HG03066 (cell line): ENCODE data around the gene ZNF597.
A peak's percentile ranks its signal among the peaks of the same experiment; 100 is the strongest.

Source experiments
- ATAC-seq: cut with Tn5 transposase; IDR thresholded peaks from one replicate; pipeline ENCODE4 v1.9.1; 2021; ENCODE audit warnings: low read depth; ENCODE audit not compliant: unreplicated experiment

Gene ZNF597

DNA sequence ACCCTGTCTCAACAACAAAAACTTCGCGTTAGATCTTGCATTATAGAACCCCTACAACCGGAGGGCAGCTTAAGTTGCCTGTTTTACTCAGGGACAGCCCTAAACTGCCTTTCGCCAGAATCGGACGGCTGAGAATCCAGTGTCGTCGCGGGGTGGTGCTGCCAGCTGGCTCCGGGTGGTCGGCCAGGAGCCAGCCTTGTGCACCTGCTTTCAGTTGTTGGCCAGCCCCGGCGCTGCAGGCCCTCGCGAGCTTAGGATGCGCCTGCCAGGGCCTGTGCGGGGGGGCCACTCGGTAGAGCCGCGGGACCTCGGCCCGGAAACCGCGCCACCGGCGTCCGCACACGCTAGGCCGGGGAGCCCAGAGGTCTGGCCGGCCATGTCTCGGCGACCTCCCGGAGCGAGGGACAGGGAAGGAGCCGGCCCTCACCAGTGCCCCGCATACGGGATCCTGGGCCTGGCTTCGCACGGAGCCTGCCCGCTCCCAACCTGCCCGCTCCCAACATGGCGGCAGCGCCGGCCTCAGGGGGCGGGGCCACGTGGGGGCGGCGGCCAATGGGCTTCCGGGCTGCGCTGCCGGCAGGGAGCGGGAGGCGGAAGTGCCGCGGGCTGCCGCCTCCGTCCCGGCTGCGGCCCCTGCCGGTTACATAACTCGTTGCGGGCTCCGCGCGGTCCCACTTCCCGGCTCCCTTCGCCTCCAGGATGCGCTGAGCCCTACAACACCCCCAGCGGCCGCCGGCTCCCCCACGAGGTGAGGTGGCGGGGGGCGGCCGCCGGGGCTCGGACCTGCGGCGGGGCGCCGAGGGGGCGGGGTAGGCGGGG, 14.3 kb upstream of the ZNF597 start:
- peak; percentile 60 for ATAC-seq

DNA sequence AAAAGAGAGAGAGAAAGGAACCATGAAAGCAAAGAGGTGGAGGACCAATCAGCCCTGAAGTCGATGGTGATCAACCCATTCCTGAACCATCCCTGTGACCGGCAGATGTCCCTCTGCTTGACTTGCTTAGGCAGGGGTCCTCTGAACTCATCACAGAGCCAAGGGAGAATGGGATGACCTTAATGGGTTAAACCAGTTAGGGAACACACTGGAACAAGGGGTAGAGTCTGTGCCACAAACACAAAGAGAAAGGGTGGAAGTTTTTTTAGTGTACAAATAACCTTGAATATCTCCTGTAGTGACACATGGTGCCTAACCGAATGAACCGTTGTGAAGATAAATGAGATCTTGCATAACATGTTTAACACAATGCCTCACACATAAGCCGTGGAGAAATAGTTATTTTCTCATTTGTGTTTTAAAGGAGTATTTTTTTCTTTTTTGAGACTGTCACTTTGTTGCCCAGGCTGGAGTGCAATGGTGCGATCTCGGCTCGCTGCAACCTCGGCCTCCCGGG, 11.4 kb upstream of the ZNF597 start:
- no peak for ATAC-seq

DNA sequence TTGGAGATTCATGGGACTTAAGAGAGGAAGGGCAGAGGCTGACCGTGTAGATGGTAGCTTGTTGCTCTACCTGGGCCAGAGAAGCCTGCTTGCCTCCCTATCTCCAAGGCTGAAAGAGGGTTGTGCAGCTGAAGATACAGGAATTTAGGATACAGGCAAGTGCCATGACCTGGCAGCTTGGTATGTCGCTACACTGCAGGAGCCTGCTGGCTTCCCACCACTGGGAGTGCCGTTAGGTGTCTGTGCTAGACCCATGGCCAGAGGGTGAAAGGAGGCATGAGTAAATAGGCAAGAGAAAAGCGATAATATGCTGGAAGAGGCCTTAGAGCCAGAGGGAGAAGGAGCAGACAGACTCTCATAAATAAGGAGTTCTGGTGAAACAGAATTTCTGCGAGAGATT, 10.8 kb upstream of the ZNF597 start:
- no peak for ATAC-seq

DNA sequence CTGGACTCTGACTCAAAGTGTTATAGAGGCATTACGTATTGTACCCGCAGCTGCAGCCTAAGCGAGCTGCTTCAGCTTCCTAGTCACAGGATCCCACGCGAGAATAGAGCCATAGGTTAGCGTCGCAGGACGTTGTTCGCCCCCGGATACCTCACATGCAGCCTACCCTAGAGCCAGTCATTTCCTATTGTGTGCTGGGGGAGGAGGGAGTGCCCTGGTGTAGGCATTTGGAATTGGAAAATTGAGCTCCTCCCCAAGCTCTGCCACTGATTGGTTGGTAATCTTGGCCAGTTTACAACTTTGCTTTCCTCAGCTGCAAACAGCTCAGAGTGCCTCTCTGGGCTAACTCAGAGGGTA, 706 bp upstream of the ZNF597 start:
- peak; percentile 19 for ATAC-seq

DNA sequence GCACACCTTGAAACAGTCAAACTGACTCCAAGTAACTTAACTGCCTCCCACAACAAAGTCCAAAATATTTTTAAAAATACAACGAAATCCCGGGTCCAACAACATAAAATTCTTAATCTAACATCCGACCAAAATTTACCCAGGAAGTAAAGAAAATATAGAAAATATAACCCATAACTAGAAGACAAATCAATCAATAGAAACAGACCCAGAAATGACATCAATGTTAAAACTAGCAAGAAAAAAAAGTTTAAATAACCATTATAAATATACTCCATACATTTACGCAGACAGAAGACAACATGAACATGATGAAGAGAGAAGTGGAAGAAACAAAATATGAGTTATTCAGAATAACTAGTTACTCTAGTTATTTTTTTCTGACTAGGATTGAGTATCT, 3.7 kb downstream of the ZNF597 start:
- no peak for ATAC-seq

DNA sequence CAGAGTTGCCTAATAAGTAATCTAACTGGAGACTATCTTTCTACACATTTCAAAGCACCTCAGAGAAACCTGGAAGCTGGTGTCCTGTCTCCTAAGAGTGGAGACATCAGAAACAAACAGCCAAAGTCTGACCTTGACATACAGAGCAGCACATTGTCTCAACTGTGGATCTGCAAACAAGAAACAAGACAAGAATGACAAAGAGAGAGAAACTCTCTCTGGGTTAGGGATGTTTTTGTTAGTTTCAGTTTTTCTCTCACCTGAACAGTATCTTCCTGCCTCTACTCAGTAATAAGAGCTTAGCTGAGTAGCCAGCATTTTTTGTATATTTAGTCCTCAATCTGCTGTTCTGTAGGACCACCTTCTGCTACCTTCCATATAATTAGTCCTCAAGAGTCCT, 8.9 kb downstream of the ZNF597 start:
- ATAC-seq, result no peak

DNA sequence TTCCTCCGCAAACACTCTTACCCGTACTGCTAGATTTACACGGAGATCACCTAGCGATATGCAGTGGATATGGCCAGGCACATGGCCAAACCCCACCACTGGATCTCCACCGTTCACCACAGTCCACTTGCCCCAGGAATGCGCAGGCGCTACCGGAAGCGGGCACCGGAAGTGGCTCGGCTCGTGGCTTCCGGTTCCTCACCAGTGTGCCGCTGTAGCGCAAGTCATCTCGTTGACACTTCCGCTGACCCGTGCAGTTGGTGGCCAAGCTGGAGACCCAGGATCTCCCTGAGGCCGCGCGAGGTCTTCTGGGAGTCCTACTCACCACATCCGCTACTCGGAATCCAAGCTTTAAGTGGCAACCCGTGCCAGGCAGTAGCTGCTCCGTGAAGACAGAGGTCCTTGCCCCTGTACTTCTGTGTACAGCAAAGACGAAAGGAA, 11.5 kb downstream of the ZNF597 start:
- ATAC-seq, result no peak

DNA sequence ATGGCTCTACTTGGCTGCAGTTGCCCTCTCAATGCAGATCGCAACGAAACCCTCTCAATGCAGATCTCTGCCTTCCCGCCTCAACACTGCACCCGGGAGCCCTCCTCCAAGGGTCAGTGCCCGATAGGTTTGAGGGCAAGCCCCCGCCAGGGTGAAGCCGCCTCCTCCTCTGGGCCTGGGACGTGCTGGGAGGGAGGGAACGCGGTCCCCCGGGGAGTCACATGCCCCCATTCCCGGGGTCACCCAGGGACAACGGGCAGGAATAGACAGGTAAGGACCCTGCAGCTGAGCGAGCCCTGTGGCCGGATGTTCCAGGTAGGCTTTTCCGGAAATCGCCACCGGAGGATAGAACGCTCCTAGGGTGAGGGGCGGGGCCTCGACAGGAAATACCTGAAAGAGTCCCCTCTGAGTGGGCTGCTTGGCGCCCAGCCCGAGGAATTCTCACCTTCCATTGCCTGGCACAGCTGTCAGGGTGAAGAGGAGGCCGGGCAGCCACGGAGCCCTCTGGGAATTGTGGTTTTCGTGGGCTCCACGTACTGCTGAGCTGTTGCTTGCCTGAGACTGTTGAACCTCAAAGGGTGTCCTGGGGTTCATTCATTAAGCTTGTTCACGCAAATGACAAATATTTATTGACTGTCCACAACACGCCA, 29.4 kb downstream of the ZNF597 start:
- ATAC-seq, result no peak

DNA sequence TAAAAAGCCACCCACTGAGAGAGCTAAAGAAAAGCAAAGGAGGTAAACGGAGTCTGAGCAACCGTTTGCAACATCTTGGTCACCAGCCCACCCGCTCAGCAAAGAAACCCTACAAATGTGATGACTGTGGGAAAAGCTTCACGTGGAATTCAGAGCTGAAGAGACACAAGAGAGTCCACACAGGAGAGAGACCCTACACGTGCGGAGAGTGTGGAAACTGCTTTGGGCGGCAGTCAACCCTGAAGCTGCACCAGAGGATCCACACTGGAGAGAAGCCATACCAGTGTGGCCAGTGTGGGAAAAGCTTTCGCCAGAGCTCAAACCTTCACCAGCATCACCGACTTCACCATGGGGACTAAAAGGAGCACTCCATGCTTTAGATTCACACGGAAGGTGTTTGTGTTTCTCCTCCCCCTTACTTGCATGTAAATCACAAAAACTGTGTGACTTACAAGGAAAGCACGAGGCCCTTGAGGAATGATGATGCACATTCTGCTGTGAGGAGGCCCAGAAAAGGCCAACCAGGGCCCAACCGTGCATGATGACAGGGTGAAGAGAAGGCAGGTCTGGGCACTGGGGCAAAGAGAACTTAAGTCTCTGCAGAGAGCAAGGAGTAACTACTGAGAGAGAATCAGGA, 34.6 kb downstream of the ZNF597 start:
- ATAC-seq, result no peak

DNA sequence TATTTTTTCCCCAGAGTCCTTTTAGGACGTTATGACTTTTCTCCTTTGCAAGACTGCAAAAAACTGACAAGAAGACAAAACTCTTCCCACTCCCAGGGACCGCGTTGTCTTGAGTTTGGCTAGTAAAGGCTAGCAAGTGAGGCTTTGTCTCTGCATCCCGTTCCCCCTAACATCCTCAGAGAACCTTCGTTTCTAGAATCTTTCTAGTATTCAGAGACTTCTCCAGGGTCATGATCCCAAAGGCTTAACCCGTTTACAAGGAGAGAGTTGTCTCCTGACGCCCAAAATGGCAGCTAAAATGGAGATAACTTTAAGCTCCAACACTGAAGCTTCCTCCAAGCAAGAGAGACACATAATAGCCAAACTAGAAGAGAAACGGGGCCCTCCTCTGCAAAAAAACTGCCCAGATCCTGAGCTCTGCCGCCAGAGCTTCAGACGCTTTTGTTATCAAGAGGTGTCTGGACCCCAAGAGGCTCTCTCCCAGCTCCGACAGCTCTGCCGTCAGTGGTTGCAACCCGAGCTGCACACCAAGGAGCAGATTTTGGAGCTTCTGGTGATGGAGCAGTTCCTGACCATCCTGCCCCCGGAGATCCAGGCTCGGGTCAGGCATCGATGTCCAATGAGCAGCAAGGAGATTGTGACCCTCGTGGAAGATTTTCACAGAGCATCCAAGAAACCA, 41.4 kb downstream of the ZNF597 start:
- no peak for ATAC-seq

DNA sequence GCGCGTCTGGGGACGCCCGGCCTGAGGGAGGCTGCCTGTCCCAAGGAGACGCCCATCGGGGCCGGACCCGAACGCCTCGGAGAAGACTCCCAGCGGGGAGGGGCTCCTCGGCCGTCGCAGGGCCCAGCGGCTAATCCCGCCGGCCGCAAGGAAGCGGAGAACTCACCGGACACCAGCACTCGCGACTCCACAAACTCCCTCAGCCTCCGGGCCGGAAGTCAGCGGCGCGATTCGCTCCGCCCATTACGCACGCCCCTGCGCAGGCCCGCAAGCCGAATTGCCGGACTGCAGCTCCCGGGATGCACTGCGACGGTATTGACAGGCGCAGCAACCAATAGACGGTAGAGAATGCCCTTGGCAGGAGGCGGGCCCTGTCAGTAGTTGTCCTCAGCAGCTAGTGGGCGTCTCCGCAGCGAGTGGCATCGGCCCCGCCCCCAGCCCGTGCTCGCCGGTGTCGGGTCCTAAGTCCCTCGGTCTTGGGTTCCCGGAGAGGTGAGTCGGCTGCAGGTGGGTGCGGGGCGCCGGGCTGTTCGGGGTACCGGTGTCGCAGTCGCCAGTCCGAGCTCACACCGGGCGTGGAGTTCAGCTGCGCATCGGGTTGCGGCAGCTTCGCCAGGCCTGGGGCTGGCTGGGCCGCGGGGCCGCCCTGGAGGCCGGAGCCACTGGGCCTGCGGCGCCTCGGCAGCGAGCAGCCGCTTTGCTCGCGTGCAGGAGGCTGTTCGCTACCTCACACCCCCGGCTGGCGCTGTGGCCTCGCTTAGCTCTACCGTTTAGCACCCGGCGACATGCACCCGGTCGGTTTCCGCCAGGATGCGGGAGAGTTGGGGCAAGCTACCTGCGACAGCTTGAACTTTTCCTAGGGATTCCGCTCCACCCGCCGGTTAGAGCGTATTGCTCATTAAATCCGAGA, 42.3 kb downstream of the ZNF597 start, which contains the start of the genes ZNF174 and ZSCAN32:
Gene ZNF174, plus strand, starts transcription at position 437 of the 910 bp plus-strand sequence. CDS start 790 bp downstream, outside the sequence.
Gene ZSCAN32, minus strand, starts transcription at position 226 of the 910 bp plus-strand sequence. CDS start 3,447 bp downstream, outside the sequence.
- peak; percentile 96 for ATAC-seq

DNA sequence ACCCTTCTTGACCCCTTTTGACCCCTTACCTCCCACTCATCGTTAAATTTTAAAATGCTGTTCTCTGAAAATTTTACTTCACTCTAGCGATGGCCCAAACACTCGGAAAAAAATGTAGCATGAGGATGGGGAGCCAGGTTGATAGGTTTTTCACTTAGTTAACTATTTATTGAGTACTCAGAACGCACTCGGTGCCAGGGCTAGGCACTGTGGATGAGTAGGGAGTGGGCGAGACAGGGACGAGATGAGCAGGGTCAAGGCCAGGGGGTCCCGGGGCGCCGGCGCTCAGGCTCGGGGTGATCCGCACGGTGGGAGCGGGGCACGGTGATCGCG, 42.9 kb downstream of the ZNF597 start:
- peak; percentile 23 for ATAC-seq

DNA sequence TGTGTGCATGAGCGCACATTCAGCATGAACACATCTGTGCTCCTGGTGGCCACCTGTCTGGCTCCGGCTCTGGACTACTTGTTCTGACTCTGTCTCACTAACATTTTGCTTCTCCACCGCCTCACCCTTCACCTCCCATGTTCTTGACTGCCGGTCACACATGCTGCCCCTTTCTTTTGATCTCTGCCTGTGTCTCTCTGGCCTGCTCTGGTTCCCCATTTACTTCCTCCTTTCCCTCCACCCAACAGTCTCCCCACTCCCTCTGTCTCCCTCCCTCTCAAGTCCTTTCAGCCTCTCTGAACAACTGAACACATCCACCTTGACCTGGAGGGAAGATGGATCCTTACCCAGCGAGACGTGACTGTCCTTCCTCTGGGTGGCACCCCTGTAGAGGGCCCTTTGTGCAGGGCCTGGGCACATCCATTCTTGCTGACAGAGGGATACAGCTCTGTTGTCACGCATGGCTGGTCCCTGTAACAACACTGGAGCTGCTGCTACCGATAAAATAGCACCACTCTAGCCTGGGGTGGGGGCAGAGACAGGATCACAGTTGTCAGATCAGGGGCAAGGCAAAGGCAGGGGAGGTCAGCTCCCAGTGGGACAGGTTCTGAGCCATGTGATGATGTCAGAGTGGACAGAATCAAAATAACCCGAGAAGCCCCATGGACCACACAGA, 53.5 kb downstream of the ZNF597 start:
- ATAC-seq, result no peak

DNA sequence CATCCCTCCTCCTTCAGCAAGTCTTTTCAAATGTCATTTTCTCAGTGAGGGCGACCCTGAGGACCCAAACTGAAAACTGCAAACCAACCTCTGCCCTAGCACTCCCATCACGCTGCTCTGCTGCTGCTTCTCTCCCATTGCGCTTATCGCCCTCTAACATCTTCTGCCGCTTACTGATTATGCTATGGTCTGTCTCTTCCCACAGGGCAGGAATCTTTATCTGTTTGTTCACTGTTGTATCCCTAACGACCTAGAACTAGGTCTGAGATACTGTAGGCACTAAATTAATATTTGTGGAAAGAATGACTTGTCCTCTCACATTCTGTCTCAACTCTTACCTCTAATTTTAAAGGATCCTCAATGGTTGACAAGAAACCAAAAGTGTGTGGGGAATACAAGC, 55.0 kb downstream of the ZNF597 start:
- no peak for ATAC-seq

DNA sequence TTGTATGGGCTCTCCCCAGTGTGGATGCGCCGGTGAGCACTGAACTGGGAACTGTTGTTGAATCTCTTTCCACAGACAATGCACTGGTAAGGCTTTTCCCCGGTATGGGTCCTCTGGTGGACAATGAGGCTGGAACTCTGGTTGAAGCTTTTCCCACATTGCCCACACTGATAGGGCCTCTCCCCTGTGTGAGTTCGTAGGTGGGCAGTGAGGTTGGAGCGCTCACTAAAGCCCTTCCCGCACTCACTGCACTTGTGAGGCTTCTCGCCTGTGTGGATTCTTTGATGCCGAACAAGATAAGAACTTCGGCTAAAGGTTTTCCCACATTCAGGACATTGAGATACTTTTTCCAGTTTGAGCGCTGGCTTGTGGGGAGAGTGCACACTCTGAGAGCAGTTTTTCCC, 60.3 kb downstream of the ZNF597 start:
- ATAC-seq, result no peak
